GM12801 (cell line): Measurements from ENCODE around the gene TTC16.

Source experiments
- TF ChIP-seq, protein P1 (sequence below): IDR thresholded peaks from one replicate; pipeline ENCODE4 v1.5.1; 2011; ENCODE audit warnings: control low read depth; ENCODE audit not compliant: insufficient read length; ENCODE audit errors: extremely low read depth

The TTC16 gene

DNA sequence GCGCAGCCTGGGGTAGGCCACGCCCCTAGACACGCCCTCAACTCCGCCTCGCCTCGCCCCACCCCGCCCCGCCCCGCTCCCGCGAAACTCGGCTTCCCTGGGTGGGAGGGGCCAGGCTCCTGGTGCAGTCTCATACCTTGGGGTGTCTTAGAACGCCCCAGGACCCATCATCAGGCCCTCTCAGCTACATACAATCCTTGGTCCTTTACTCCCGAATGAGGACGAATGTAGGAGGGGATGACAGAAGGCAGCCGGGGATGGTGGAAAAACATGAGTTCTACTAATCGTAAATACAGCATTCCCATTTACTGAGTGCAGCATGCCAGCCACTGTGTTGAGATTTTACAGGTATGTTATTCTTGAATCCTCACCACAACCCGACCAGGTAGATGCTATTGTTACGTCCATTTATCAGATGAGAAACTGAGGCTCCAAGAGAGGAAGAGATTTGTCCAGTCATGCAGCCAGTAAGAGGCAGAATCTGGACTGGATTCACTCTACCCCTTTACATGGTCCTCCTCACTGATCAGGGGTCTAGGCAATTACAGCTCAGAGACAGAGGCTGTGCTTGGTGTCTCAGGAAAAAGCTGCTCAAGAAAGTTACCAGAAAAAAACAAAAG lies 55.8 kb downstream of the TTC16 start:
- TF ChIP-seq, protein P1, sequence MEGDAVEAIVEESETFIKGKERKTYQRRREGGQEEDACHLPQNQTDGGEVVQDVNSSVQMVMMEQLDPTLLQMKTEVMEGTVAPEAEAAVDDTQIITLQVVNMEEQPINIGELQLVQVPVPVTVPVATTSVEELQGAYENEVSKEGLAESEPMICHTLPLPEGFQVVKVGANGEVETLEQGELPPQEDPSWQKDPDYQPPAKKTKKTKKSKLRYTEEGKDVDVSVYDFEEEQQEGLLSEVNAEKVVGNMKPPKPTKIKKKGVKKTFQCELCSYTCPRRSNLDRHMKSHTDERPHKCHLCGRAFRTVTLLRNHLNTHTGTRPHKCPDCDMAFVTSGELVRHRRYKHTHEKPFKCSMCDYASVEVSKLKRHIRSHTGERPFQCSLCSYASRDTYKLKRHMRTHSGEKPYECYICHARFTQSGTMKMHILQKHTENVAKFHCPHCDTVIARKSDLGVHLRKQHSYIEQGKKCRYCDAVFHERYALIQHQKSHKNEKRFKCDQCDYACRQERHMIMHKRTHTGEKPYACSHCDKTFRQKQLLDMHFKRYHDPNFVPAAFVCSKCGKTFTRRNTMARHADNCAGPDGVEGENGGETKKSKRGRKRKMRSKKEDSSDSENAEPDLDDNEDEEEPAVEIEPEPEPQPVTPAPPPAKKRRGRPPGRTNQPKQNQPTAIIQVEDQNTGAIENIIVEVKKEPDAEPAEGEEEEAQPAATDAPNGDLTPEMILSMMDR, result no peak

DNA sequence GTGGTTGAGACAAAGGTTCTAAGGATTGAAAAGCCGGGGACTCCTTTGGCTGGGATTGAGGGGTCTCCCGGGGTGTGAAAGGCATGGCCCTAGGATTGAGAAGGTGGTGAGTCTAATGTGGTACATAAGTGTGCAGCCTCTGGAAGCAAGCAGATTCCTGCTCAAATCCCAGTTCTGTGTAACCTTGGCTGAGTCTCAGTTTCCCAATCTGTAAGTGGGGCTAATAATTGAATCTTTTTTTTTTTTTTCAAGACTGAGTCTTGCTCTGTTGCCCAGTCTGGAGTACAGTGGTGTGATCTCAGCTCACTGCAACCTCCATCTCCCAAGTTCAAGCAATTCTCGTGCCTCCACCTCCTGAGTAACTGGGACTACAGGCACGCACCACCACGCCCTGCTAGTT lies 56.7 kb downstream of the TTC16 start:
- TF ChIP-seq, protein P1, result no peak

DNA sequence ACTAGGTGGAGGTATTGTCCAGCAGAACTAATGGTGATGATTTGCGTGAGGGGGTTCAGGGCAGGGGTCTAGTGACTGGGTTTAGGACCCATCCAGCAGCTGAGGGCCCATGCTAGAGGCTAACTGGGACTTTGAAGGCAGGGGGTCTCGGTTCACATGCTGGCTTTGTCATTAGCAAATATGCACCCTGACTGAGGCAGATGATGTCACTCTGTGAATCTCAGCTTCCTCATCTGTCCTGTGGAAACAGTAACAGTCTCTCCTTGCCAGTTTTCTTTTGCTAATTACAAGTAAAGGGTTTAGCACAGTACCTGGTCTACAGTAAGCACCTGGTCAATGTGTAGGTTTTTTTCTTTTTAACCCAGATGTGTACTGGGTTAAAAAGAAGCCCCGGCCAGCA lies 57.4 kb downstream of the TTC16 start:
- TF ChIP-seq, protein P1, result no peak

DNA sequence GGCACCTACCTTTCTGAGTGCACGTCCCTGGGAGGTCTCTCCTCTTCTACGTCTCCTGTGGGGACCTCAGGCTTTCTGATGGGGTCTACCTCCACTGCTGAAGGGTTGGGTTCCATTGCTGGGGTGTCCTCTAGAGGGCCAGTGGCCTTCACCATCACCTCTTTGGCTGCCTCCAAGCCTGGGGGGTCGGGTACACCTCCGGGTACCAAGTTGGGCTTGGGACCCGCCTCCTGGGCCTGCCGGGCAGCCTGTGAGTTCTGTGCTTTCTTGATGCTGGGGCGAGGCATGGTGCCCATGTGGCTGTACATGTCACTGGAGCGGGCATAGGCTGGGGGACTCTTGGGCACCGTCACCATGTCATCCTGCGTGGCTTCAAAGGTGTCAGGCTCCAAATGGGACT lies 58.1 kb downstream of the TTC16 start:
- TF ChIP-seq, protein P1, result no peak

DNA sequence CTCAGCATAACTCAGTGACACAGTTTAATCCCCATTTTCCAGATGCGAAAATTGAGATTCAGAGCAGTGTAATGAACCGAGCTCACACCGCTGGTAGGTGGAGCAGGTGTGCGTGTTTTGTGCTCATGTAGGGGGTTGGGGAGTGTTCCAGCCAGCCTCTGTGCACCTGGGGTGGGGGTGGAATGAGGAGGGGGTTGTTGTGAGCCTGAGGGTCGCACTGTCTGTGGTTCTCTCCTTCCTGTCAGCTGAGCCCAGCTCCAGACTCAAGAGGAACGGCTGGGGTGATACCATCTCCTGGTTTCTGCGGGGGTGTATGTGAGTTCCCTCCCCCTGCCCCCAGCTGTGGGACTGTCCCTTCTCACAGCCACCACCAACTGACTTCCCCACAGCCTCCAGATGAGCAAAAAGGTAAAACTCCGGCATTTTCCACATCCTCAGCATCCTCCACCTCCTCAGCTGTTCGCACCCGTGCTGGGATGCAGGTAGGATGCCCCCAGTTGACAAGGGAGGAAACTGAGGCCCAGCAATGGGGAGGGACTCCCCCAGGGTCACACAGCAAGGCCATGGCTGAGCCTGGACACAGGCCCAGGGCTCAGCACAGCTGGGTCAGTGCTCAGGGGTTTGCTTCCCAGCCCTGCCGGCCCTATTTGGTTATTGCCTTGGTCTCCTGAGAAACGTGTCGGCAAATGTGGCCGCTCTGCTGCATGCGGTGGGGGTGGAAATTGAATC lies 60.5 kb downstream of the TTC16 start:
- TF ChIP-seq, protein P1, result no peak

DNA sequence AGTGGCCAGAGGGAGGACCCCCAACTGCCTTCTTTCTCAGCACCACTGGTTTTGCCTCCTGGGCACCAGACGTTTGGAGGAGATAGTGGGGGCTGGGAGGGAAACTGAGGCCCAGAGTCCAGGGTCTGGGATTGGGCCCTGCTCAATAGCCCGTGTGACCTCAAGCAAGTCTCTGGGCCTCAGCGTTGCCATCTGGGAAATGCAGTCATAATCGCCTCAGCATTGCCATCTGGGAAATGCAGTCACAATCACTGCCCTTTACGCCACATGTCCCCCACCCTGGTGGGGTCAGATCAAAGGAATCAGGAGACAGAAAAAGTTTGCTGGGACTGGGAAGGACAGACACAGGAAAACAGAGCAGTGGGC lies 61.0 kb downstream of the TTC16 start:
- TF ChIP-seq, protein P1, result no peak

DNA sequence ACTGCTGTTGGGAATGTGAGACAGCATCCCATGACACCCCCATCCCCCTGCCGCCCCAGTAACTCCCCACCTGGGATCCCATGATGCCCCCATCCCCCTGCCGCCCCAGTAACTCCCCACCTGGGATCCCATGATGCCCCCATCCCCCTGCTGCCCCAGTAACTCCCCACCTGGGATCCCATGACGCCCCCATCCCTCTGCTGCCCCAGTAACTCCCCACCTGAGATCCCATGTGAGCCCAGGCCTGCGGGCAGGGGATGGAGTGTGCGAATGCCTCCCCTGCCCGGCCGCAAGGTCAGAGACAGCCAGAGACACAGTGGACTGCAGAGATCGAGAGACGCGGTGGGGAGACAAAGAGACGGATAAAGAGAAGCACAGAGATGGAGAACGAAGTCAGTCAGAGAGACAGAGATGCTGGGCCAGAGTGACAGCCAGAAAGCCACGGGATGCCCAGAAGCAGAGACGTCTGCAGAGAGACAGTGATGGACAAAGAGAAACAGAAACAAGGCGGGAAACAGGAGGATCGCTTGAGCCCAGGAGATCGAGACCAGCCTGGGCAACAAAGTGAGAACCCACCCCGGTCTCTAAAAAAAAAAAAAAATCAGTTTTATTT lies 61.6 kb downstream of the TTC16 start:
- TF ChIP-seq, protein P1, result no peak
